K562 (cell line): Measurements from ENCODE around the gene PRELID3B. TPM values are rescaled to one million over a fixed set of nuclear protein-coding genes. Genes with fewer than 3 reads are reported as not detected.
A peak's percentile ranks its signal among the peaks of the same experiment; 100 is the strongest.

Experiments
- BDP1 ChIP-seq: IDR thresholded peaks from 3 replicates; pipeline ENCODE4 v1.6.1; 2011; ENCODE audit not compliant: insufficient read length, insufficient read depth
- NELFE ChIP-seq: IDR thresholded peaks from 2 replicates; pipeline ENCODE4 v1.6.1; 2011; ENCODE audit warnings: mild to moderate bottlenecking; ENCODE audit not compliant: insufficient read depth, insufficient read length
- RAD51 ChIP-seq: fragments of 450-650 bp; IDR thresholded peaks from 2 replicates; pipeline ENCODE4 v1.7.1; 2016; ENCODE audit warnings: low read depth, mild to moderate bottlenecking, borderline replicate concordance
- TFAM ChIP-seq: fragments of 250-450 bp; sonication (Bioruptor Pico); conservative IDR thresholded peaks from 2 replicates; pipeline ENCODE4 v1.5.0; 2021; ENCODE audit warnings: mild to moderate bottlenecking, moderate library complexity
- YY1 ChIP-seq, 3 experiments: IDR thresholded peaks; 2 replicates each; pipeline ENCODE4 v1.6.1; 2011; ENCODE audit warnings: low read length in 2 of 3, mild to moderate bottlenecking in 2 of 3, moderate library complexity in 2 of 3, borderline replicate concordance in 1 of 3, control low read depth in 1 of 3, low read depth in 1 of 3; ENCODE audit not compliant: insufficient read depth in 3 of 3, insufficient replicate concordance in 2 of 3, control insufficient read depth in 1 of 3, insufficient read length in 1 of 3; ENCODE audit errors: extremely low read depth in 1 of 3
- ZC3H11A ChIP-seq: IDR thresholded peaks from 2 replicates; pipeline ENCODE4 v1.6.1; 2012; ENCODE audit warnings: low read depth, low read length, improper control_type of control experiment
- ZNF324 ChIP-seq: fragments of 250-450 bp; sonication (Bioruptor Pico); IDR thresholded peaks from 2 replicates; pipeline ENCODE4 v1.4.0; 2020; ENCODE audit warnings: mild to moderate bottlenecking
- ZNF764 ChIP-seq: fragments of 250-450 bp; sonication (Bioruptor Pico); IDR thresholded peaks from 2 replicates; pipeline ENCODE4 v1.4.0; 2020; ENCODE audit warnings: low read depth, mild to moderate bottlenecking, moderate library complexity
- polyA plus RNA-seq, 8 experiments: library from polyadenylated mRNA; depleted of rRNA in 4 of 8; stranded (reverse) in 5 of 8; unstranded in 3 of 8; fragments of >200 nt; fragmentation: Nextera tagmentation in 2 of 8; fragmentation: Illumina TruSeq in 1 of 8; extraction: Ambion mirVana in 2 of 8; extraction: Trizol in 1 of 8; gene quantifications; 2 replicates each; pipeline versions ENCODE4 v1.2.1 to v1.2.3, GENCODE V29; 2011 to 2014; ENCODE audit warnings: inconsistent platforms in 1 of 8, missing spikeins in 1 of 8
- total RNA-seq, 7 experiments: library from RNA; depleted of rRNA in 6 of 7; stranded (reverse); fragments of >200 nt in 6 of 7; fragmentation: Illumina TruSeq in 2 of 7; extraction: Trizol in 2 of 7; gene quantifications; 2 replicates each; pipeline versions ENCODE4 v1.2.1 to v1.2.3, GENCODE V29; 2011 to 2021; ENCODE audit warnings: low replicate concordance in 1 of 7
- TF ChIP-seq, protein P1 (sequence below): IDR thresholded peaks from 3 replicates; pipeline ENCODE4 v1.6.1; 2011; ENCODE audit warnings: borderline replicate concordance, mild to moderate bottlenecking, moderate library complexity; ENCODE audit not compliant: insufficient read length; ENCODE audit errors: extremely low read depth
- TF ChIP-seq, protein P2 (sequence below), 2 experiments: IDR thresholded peaks; 2 replicates each; pipeline ENCODE4 v1.6.1; 2012; ENCODE audit warnings: improper control_type of control experiment in 2 of 2, low read depth in 2 of 2, low read length in 2 of 2, borderline replicate concordance in 1 of 2
- TF ChIP-seq, protein P3 (sequence below): fragments of 250-450 bp; sonication (Bioruptor Pico); IDR thresholded peaks from 2 replicates; pipeline ENCODE4 v1.9.0; 2021; ENCODE audit warnings: mild to moderate bottlenecking, inconsistent platforms
- TF ChIP-seq, protein P4 (sequence below): fragments of 250-450 bp; sonication (Bioruptor Pico); IDR thresholded peaks from 2 replicates; pipeline ENCODE4 v1.5.0; 2020; ENCODE audit warnings: mild to moderate bottlenecking
- TF ChIP-seq, protein P5 (sequence below): fragments of 250-450 bp; sonication (Bioruptor Pico); IDR thresholded peaks from 2 replicates; pipeline ENCODE4 v1.5.0; 2021; ENCODE audit warnings: mild to moderate bottlenecking, borderline replicate concordance

Gene PRELID3B
- total and polyA plus RNA-seq, 9 of the 15 experiments (the other 6 are each of a cell fraction or from before 2014, with no cell fraction given), result 77.0 to 186 (median 101) TPM

DNA sequence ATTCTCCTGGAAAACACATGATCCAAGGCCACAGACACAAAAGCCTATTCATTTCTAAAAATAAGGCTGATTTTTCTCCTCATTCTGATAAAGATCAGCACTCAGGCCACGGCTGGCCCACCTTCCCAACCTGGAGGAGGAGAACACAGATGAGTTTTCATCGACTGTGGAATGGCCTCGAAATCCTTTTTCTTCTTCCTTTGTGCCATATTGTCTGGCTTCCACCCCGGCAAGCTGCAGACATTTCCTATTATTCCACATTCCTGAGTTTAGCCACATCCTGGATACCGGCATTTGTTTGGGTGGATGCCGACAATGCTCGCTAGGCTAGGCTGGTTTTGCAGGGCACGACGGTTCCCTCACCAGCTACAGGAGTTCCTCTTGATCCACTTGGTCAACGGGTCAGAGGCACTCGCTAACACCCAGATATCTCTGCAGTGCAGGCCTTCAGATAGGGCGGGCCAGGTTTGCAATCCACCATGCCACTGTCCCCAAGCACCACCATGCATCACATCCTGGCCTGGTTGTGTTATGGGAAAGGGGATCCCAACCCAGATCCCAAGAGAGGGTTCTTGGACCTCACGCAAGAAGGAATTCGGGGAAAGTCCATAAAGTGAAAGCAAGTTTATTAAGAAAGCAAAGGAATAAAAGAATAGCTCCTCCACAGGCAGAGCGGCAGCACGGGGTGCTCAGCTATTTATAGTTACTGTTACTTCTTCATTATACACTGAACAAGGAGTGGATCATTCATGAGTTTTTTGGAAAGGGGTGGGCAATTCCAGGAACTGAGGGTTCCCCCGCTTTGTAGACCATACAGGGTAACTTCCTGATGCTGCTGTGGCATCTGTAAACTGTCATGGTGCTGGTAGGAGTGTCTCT, 31.4 kb downstream of the PRELID3B start (continued):
- TF ChIP-seq, protein P1, sequence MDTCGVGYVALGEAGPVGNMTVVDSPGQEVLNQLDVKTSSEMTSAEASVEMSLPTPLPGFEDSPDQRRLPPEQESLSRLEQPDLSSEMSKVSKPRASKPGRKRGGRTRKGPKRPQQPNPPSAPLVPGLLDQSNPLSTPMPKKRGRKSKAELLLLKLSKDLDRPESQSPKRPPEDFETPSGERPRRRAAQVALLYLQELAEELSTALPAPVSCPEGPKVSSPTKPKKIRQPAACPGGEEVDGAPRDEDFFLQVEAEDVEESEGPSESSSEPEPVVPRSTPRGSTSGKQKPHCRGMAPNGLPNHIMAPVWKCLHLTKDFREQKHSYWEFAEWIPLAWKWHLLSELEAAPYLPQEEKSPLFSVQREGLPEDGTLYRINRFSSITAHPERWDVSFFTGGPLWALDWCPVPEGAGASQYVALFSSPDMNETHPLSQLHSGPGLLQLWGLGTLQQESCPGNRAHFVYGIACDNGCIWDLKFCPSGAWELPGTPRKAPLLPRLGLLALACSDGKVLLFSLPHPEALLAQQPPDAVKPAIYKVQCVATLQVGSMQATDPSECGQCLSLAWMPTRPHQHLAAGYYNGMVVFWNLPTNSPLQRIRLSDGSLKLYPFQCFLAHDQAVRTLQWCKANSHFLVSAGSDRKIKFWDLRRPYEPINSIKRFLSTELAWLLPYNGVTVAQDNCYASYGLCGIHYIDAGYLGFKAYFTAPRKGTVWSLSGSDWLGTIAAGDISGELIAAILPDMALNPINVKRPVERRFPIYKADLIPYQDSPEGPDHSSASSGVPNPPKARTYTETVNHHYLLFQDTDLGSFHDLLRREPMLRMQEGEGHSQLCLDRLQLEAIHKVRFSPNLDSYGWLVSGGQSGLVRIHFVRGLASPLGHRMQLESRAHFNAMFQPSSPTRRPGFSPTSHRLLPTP, result no peak
- TF ChIP-seq, protein P2, sequence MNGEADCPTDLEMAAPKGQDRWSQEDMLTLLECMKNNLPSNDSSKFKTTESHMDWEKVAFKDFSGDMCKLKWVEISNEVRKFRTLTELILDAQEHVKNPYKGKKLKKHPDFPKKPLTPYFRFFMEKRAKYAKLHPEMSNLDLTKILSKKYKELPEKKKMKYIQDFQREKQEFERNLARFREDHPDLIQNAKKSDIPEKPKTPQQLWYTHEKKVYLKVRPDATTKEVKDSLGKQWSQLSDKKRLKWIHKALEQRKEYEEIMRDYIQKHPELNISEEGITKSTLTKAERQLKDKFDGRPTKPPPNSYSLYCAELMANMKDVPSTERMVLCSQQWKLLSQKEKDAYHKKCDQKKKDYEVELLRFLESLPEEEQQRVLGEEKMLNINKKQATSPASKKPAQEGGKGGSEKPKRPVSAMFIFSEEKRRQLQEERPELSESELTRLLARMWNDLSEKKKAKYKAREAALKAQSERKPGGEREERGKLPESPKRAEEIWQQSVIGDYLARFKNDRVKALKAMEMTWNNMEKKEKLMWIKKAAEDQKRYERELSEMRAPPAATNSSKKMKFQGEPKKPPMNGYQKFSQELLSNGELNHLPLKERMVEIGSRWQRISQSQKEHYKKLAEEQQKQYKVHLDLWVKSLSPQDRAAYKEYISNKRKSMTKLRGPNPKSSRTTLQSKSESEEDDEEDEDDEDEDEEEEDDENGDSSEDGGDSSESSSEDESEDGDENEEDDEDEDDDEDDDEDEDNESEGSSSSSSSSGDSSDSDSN (IDR thresholded peaks at IDR 0.05; ENCODE audit: borderline replicate concordance in 1 of 2, low read depth in 2 of 2, low read length in 2 of 2), result 0 out of 4 replicates have a peak, but pooled peaks of 1 of the 2 experiments have one; percentile 61
- TF ChIP-seq, protein P3, sequence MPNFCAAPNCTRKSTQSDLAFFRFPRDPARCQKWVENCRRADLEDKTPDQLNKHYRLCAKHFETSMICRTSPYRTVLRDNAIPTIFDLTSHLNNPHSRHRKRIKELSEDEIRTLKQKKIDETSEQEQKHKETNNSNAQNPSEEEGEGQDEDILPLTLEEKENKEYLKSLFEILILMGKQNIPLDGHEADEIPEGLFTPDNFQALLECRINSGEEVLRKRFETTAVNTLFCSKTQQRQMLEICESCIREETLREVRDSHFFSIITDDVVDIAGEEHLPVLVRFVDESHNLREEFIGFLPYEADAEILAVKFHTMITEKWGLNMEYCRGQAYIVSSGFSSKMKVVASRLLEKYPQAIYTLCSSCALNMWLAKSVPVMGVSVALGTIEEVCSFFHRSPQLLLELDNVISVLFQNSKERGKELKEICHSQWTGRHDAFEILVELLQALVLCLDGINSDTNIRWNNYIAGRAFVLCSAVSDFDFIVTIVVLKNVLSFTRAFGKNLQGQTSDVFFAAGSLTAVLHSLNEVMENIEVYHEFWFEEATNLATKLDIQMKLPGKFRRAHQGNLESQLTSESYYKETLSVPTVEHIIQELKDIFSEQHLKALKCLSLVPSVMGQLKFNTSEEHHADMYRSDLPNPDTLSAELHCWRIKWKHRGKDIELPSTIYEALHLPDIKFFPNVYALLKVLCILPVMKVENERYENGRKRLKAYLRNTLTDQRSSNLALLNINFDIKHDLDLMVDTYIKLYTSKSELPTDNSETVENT (CRISPR knock-in tag), result no peak
- TF ChIP-seq, protein P4, sequence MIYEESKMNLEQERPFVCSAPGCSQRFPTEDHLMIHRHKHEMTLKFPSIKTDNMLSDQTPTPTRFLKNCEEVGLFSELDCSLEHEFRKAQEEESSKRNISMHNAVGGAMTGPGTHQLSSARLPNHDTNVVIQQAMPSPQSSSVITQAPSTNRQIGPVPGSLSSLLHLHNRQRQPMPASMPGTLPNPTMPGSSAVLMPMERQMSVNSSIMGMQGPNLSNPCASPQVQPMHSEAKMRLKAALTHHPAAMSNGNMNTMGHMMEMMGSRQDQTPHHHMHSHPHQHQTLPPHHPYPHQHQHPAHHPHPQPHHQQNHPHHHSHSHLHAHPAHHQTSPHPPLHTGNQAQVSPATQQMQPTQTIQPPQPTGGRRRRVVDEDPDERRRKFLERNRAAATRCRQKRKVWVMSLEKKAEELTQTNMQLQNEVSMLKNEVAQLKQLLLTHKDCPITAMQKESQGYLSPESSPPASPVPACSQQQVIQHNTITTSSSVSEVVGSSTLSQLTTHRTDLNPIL, result no peak
- TF ChIP-seq YY1 (IDR thresholded peaks at IDR 0.05; ENCODE audit: borderline replicate concordance in 1 of 3, control insufficient read depth in 1 of 3, extremely low read depth in 1 of 3, insufficient read depth in 3 of 3, insufficient read length in 1 of 3, insufficient replicate concordance in 2 of 3, low read depth in 1 of 3, low read length in 2 of 3) (no peak), NELFE (no peak), ZNF324 (CRISPR knock-in tag) (no peak), RAD51 (no peak), ZNF764 (CRISPR knock-in tag) (no peak), BDP1 (no peak), TFAM (CRISPR knock-in tag) (no peak), ZC3H11A (no peak)
- TF ChIP-seq, protein P5, sequence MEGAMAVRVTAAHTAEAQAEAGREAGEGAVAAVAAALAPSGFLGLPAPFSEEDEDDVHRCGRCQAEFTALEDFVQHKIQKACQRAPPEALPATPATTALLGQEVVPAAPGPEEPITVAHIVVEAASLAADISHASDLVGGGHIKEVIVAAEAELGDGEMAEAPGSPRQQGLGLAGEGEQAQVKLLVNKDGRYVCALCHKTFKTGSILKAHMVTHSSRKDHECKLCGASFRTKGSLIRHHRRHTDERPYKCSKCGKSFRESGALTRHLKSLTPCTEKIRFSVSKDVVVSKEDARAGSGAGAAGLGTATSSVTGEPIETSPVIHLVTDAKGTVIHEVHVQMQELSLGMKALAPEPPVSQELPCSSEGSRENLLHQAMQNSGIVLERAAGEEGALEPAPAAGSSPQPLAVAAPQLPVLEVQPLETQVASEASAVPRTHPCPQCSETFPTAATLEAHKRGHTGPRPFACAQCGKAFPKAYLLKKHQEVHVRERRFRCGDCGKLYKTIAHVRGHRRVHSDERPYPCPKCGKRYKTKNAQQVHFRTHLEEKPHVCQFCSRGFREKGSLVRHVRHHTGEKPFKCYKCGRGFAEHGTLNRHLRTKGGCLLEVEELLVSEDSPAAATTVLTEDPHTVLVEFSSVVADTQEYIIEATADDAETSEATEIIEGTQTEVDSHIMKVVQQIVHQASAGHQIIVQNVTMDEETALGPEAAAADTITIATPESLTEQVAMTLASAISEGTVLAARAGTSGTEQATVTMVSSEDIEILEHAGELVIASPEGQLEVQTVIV (CRISPR knock-in tag), result no peak
